ENCODE data around the gene CA11. TPM values are rescaled to one million over a fixed set of nuclear protein-coding genes. Genes with fewer than 3 reads are reported as not detected.
"Not testable (repeated sequence)": the region's sequence is repeated elsewhere in the genome, so short reads cannot be mapped to it uniquely, and the experiment has no call there.

Gene CA11
- polyA plus RNA-seq = 11.6 TPM

DNA sequence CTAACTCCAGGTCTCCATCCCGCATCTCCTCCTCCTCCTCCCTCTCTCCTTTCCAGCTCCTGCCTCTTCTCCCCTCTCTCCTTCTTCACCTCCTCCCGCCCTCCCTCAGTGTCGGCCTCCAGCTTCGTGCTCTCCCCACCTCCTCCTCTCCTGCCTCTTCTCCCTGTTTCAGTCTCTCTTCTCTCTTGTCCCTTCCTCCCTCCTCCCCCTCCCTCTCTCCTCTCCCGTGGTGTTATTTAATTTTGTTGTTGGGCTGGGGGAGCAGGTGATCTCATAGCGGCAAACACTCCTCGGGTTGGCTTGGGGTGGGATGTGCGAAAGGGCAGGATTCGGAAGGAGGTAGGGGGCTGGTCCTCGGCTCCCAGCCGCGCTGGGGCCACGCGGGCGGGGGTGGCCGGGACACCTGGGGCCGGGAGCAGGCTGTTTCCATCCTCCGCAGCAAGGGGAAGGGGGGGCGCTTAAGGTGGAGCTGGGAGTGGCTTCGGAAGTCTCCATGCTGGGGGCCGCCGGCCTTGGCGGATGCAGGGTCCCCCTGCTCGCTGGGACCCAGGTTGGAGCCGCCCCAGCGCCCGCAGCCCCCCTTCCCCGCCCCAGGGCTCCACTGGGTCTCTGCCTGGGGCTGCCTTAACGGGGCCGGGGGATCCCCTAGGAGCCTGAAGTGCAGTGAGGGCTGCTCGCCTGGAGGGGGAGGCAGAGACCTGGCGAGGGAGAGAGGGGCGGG lies at the start of gene CA11:
Gene CA11, minus strand, starts transcription at position 187 of the 721 bp plus-strand sequence. CDS start 555 bp downstream, outside the sequence.
- H3K27me3 Mint-ChIP-seq = no peaks in the 10 kb centered on the region
- peaks cover 10 to 30% (median 29%) of the 10 kb centered on the region in 3 donors for H3K4me1 Mint-ChIP-seq
- peak within 1 kb of the TSS; percentile 73 to 94 (median 76) for H3K27ac Mint-ChIP-seq
- H3K4me3 Mint-ChIP-seq = peak within 1 kb of the TSS; percentile 81 to 97 (median 90)
- H3K36me3 Mint-ChIP-seq = peaks cover 1% of the 10 kb centered on the region
- peaks cover 0 to 2% (median 0%) of the 10 kb centered on the region in 3 donors for H3K9me3 Mint-ChIP-seq

DNA sequence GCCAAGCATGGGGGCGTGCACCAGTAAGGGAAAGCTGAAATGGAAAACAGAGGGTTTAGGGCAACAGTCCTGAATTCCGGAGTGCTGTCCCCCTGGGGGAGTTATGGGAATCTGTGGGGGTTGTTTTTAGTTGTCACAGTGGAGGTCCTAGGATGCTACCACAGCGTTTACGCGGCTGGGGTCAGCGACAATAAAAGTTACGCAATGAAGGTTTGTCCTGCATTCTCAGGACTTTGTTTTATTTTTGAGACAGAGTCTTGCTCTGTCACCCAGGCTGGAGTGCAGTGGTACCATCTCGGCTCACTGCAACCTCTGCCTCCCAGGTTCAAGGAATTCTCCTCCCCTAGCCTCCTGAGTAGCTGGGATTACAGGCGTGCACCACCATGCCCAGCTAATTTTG lies 47.6 kb upstream of the CA11 start:
- H3K27ac Mint-ChIP-seq, H3K4me3 Mint-ChIP-seq, H3K36me3 Mint-ChIP-seq, H3K9me3 Mint-ChIP-seq, H3K4me1 Mint-ChIP-seq: not testable (repeated sequence)
- H3K27me3 Mint-ChIP-seq = peaks cover 15% of the 10 kb centered on the region

DNA sequence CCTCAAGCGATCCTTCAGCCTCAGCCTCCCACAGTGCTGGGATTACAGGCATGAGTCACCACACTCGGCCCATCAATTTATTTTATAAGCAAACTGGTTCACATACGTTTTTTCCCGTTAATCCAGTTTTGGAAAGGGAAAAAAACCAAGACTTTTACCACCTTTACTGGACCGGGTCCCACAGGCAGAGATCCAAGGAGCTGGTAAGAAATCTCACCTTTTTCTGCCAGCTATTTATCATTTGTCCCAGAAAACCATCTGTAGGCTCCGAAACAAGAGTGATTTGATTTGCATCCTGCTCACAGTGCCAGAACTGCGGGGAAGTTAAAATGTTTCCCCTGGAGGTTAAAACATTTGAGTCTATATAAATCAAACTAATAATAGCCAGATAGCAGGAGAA lies 43.5 kb upstream of the CA11 start:
- H3K36me3 Mint-ChIP-seq = no peaks in the 10 kb centered on the region
- no peak overlapping the region for H3K27ac Mint-ChIP-seq
- no peaks in the 10 kb centered on the region for H3K4me1 Mint-ChIP-seq
- H3K4me3 Mint-ChIP-seq = no peak overlapping the region
- H3K27me3 Mint-ChIP-seq = no peaks in the 10 kb centered on the region
- H3K9me3 Mint-ChIP-seq = no peaks in the 10 kb centered on the region

DNA sequence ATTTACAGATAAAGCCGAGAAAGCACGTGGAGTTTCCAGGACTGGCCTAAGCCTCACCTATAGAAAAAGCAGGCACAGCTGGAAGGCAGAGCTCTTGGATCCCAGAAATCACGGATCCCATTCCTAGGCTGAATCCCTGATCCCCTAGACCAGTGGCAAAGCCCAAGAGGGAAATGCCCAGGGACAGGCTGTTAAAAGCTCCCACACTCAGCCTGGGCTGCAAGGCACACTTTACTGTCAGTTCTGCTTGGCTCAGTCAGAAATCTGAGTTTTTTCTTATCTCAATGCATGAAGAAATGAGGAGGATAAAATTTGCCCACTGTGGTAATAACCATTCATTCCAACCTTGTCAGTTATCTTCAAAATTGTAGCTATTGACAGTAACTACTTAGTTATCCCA lies 41.8 kb upstream of the CA11 start:
- Mint-ChIP-seq H3K9me3 (no peaks in the 10 kb centered on the region), H3K4me3 (no peak overlapping the region), H3K36me3 (no peaks in the 10 kb centered on the region), H3K27ac (no peak overlapping the region), H3K27me3 (peaks cover 2% of the 10 kb centered on the region), H3K4me1 (no peaks in the 10 kb centered on the region)

DNA sequence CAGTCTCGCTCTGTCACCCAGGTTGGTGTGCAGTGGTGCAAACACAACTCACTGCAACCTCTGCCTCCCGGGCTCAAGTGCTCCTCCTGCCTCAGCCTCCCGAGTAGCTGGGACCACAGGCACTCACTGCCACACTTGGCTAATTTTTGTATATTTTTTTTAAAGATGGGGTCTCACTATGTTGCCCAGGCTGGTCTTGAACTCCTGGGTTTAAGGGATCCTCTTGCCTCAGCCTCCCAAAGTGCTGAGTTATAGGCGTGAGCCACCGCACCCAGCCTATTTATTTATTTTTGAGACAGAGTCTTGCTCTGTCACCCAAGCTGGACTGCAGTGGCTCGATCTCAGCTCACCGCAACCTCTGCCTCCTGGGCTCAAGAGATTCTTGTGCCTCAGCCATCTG lies 40.6 kb upstream of the CA11 start:
- H3K36me3 Mint-ChIP-seq, H3K27ac Mint-ChIP-seq, H3K4me3 Mint-ChIP-seq, H3K9me3 Mint-ChIP-seq, H3K27me3 Mint-ChIP-seq, H3K4me1 Mint-ChIP-seq: not testable (repeated sequence)

DNA sequence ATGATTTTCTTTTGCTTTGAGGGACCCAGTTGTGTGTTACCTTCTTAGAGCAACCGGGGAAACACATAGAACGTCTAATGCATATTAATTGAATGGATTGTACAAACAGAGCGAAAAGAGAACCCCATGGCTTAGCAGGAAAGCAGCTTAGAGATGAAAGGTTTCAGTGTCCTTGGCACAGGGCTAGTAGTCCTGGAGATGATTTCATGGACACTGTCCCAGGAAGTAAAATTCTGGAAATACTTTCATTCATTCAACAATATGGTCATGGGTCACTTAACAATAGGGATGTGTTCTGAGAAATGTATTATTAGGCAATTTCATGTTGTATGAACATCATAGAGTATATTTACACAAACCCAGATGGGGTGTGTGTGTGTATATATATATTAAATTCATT lies 40.1 kb upstream of the CA11 start:
- Mint-ChIP-seq H3K9me3 (no peaks in the 10 kb centered on the region), H3K4me3 (no peak overlapping the region), H3K27me3 (peaks cover 2% of the 10 kb centered on the region), H3K36me3 (peaks cover 1% of the 10 kb centered on the region), H3K27ac (no peak overlapping the region), H3K4me1 (no peaks in the 10 kb centered on the region)

DNA sequence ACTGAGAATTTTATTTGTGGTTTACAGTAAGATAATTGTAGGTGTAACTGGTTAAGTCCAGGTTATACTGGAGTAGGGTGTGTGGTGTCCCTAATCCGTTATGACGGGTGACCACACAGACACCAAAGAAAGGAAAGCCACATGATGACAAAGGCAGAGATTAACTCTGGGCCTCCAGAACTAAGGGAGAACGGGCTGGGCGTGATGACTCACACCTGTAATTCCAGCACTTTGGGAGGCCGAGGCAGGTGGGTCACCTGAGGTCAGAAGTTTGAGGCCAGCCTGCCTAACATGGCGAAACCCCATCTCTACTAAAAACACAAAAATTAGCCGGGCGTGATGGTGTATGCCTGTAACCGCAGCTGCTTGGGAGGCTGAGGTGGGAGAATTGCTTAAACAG lies 39.6 kb upstream of the CA11 start:
- Mint-ChIP-seq H3K27me3 (peaks cover 2% of the 10 kb centered on the region), H3K27ac (no peak overlapping the region), H3K4me1 (no peaks in the 10 kb centered on the region), H3K9me3 (no peaks in the 10 kb centered on the region), H3K36me3 (peaks cover 1% of the 10 kb centered on the region), H3K4me3 (no peak overlapping the region)

DNA sequence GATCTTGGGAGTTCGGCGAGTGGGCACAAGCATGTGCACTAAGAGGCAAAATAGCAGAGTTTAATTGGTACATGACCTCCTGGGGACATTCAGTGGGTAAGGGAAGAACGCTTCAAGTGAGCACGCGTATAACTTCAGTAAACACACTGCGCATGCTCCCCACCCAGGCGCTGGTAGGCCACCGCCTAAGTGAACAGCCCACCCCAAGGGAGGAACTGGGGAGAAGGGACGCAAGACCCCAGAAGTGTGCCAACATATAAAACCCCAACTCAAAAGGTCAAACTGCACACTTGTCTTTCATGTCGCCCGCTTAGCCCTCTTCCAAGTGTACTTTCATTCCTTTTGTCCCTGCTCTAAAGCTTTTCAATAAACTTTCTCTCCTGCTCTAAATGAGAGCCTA lies 37.4 kb upstream of the CA11 start:
- H3K4me3 Mint-ChIP-seq = no peak overlapping the region
- H3K36me3 Mint-ChIP-seq = peaks cover 1% of the 10 kb centered on the region
- H3K9me3 Mint-ChIP-seq = no peaks in the 10 kb centered on the region
- peaks cover 2% of the 10 kb centered on the region for H3K27me3 Mint-ChIP-seq
- no peaks in the 10 kb centered on the region for H3K4me1 Mint-ChIP-seq
- no peak overlapping the region for H3K27ac Mint-ChIP-seq

DNA sequence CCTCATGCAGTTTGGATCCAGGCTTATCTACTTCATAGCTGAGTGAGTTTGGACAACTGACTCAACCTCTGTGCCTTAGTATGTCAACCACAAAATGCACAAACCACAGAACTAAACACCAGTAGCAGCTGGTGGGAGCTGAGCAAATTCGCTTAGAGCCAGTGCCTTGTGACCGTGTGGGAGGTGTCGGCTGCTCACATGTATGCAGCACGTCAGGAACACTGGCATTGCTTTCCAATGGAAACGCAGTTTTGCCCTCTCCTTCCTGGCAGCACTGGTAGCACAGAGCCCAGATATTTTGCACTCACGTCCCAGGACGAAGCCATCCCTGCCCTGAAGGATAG lies 35.1 kb upstream of the CA11 start:
- Mint-ChIP-seq H3K27ac (no peak overlapping the region), H3K4me3 (no peak overlapping the region), H3K27me3 (peaks cover 2% of the 10 kb centered on the region), H3K36me3 (peaks cover 1% of the 10 kb centered on the region), H3K9me3 (no peaks in the 10 kb centered on the region), H3K4me1 (no peaks in the 10 kb centered on the region)

DNA sequence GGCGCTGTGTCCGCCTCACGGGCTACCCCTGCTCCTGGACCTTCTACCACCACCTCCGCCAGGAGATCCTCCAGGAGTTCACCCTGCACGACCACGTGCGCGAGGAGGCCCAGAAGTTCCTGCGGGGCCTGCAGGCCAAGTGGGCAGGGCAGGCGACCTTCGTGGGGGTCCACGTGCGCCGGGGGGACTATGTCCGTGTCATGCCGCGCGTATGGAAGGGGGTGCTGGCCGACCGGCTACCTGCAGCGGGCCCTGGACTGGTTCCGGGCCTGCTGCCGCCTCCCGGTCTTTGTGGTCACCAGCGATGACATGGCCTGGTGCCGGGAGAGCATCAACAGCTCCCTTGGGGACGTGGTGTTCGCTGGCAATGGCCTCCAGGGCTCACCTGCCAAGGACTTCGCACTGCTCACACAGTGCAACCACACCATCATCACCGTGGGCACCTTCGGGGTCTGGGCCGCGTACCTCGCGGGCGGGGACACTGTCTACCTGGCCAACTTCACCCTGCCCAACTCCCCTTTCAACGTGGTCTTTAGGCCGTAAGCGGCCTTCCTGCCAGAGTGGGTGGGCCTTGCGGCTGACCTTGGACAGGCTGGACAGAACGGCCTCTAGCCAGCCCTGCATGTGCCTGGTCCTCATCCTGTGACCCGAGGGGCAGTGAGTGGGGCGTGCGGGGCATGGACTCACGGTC lies 34.6 kb upstream of the CA11 start:
- Mint-ChIP-seq H3K27ac (no peak overlapping the region), H3K36me3 (peaks cover 1% of the 10 kb centered on the region), H3K4me1 (peaks cover 0 to under 1% (median 0%) of the 10 kb centered on the region in 3 donors), H3K9me3 (no peaks in the 10 kb centered on the region), H3K4me3 (no peak overlapping the region), H3K27me3 (peaks cover 2% of the 10 kb centered on the region)

DNA sequence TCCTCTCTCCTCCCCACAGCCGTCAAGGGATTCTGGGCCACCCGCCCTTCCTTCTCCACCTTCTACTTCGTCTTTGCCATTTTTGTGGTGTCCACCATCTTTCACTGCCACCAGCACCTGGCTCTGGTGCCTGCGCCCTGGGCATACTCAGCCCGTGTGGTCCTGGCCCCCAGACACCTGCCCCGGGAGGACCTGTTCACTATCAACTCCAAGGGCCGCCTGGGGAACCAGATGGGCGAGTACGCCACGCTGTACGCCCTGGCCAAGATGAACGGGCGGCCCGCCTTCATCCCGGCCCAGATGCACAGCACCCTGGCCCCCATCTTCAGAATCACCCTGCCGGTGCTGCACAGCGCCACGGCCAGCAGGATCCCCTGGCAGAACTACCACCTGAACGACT lies 34.0 kb upstream of the CA11 start:
- not testable (repeated sequence) for H3K9me3 Mint-ChIP-seq, H3K27ac Mint-ChIP-seq, H3K36me3 Mint-ChIP-seq, H3K27me3 Mint-ChIP-seq, H3K4me1 Mint-ChIP-seq, H3K4me3 Mint-ChIP-seq

DNA sequence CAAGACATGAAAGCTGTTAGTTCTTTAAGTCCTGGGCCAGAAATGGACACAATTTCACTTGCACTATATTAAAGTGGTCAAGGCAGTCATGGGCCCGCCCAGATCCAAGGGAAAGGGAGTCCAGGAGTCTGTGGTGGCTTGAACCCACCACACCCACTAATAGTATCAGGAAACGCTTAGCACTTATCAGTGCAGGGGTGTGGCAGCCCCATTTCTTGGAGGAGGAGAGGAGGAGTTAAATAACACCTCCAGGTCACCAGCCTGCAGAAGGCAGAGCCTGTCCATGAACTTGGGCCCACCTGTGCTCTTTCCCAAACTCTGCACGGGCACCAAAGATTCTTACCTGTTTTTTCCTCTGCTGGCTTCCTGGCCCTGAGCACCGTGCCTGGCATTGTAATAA lies 32.2 kb upstream of the CA11 start:
- H3K27ac Mint-ChIP-seq = no peak overlapping the region
- H3K9me3 Mint-ChIP-seq = no peaks in the 10 kb centered on the region
- peaks cover 1% of the 10 kb centered on the region for H3K36me3 Mint-ChIP-seq
- H3K4me3 Mint-ChIP-seq = no peak overlapping the region
- H3K27me3 Mint-ChIP-seq = peaks cover 1% of the 10 kb centered on the region
- H3K4me1 Mint-ChIP-seq = peaks cover 5 to 6% (median 5%) of the 10 kb centered on the region in 3 donors

DNA sequence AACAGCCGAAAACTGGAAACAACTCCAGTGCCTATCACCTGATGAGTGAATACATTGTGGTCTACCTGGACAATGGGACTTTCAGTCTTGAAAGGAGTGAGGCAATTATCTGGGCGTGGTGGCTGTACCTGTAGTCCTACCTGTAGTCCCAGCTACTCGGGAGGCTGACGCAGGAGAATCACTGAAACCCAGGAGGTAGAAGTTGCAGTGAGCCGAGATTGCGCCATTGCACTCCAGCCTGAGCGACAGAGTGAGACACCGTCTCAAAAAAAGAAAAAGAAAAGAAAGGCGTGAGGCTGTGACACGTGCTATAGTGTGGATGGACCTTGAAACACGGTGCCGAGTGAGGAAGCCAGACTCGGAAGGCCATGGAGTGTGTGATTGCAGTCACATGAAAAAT lies 30.9 kb upstream of the CA11 start:
- no peak overlapping the region for H3K27ac Mint-ChIP-seq

DNA sequence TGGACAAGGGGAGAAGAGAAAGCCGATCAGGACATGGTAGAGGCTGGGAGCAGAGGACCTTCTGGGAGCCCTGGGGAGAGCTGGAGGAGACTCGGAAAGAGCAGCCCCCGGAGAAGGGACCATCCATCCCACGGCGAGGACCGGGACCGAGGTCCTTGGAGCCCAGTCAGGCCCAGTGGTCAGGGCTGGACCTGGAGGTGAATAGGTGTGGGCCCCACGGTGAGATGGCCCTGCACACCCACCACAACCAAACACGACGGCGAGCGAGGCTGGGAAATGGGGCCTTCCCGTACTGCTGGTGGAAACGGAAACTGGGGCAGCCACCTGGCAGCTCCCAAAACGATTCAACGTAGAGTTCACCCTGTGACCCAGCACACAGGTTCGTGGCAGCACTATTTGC lies 30.5 kb upstream of the CA11 start:
- Mint-ChIP-seq H3K27ac (peak overlapping the region in 1 of 3 donors; percentile 35), H3K4me1 (peaks cover 5 to 6% (median 5%) of the 10 kb centered on the region in 3 donors), H3K36me3 (no peaks in the 10 kb centered on the region), H3K4me3 (no peak overlapping the region), H3K27me3 (no peaks in the 10 kb centered on the region), H3K9me3 (no peaks in the 10 kb centered on the region)

More for the DNA sequence above, 30.9 kb upstream of the CA11 start:
- H3K4me1 Mint-ChIP-seq = peaks cover 5 to 6% (median 5%) of the 10 kb centered on the region in 3 donors
- peaks cover 1% of the 10 kb centered on the region for H3K36me3 Mint-ChIP-seq
- peak overlapping the region in 1 of 4 donors; percentile 57 for H3K4me3 Mint-ChIP-seq
- H3K9me3 Mint-ChIP-seq = no peaks in the 10 kb centered on the region
- no peaks in the 10 kb centered on the region for H3K27me3 Mint-ChIP-seq

DNA sequence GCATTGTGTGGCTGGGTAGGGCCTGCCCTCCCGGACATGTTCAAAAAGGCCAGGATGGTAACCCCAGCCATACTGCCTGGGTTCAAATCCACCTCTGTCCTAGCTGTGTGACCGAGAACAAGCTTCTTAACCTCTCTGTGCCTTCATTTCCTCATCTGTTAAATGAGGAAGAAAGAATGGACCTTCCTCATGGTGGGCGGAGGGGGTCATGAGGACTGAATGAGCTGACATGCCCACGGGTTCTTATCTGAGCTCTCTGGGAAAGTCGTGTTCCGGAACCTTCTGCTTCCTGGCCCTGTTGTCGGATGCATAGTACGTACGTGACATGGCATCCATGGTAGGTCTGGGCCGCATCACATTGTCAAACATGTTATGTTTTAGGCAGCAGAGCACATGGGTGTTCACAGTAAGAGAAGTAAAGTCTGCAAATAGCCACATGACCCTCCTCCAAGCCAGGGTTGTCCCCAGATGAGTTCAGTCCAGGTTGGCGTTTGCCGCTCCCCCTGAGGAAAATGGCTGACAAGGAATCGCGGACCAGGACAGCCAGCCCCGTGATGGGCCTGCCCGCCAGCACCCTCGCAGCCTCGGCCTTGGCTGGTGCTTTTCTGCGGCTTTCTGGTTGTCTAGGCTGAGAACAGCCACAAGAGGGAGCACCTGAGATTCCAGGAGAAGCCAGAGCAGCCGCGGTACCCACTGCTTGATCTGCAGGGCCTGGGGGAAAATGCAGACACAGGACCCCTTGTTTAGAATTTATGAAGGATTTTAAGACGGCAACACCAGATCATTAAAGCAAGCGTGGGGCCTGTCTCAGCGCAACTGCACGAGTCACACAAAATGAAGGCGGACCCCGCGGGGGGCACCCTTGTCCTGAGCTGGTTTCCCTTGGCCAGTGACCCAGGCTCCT lies 29.2 kb upstream of the CA11 start:
- H3K36me3 Mint-ChIP-seq = no peaks in the 10 kb centered on the region
- H3K4me3 Mint-ChIP-seq = no peak overlapping the region
- no peaks in the 10 kb centered on the region for H3K27me3 Mint-ChIP-seq
- peak overlapping the region in 1 of 3 donors; percentile 64 for H3K27ac Mint-ChIP-seq
- H3K4me1 Mint-ChIP-seq = peaks cover 5 to 6% (median 5%) of the 10 kb centered on the region in 3 donors
- no peaks in the 10 kb centered on the region for H3K9me3 Mint-ChIP-seq
